T-helper 1 cell (primary cell): ENCODE results near the gene TREM2.
A peak's percentile ranks its signal among the peaks of the same experiment; 100 is the strongest.
"Not testable (repeated sequence)": the region's sequence is repeated elsewhere in the genome, so short reads cannot be mapped to it uniquely, and the experiment has no call there.

Experiments used
- DNase-seq, 5 donors: peaks; one replicate each; pipeline ENCODE4 v3.0.0-alpha.2; 2012 to 2020
- total RNA-seq, 4 donors: gene quantifications; one replicate each; lab custom pipeline; 2026; lab: John Stamatoyannopoulos, UW

Gene TREM2
- 0 to 0.08 (median 0) reads per million in 4 donors for total RNA-seq

GRCh38 chr6:41162687-41163418 is at the start of gene TREM2:
TREM2 (minus strand) TSS chr6:41163116; CDS start chr6:41163082, 34 bp downstream.
- DNase-seq, result no peak

GRCh38 chr6:41209547-41210320 is 46.8 kb upstream of the TREM2 start:
- no peak for DNase-seq

- DNase-seq, result no peak
Measured at GRCh38 chr6:41208439-41209106, 45.7 kb upstream of the TREM2 start.

- DNase-seq, result no peak
Measured at GRCh38 chr6:41204156-41204555, 41.2 kb upstream of the TREM2 start.

- DNase-seq, result no peak
Measured at GRCh38 chr6:41201764-41202173, 38.9 kb upstream of the TREM2 start.

- peak in 2 of 5 donors; percentile 6 to 79 for DNase-seq
Measured at GRCh38 chr6:41200901-41201763, 38.2 kb upstream of the TREM2 start, which contains the start of gene TREML2. TREML2 (minus strand) TSS chr6:41201149; CDS start chr6:41201008, 141 bp downstream.

- DNase-seq, result peak in 3 of 5 donors; percentile 18 to 94 (median 48)
Measured at GRCh38 chr6:41200296-41200900, 37.5 kb upstream of the TREM2 start.

- peak in 1 of 5 donors; percentile 73 for DNase-seq
Measured at GRCh38 chr6:41199552-41200246, 36.8 kb upstream of the TREM2 start.

GRCh38 chr6:41197234-41197633 is 34.3 kb upstream of the TREM2 start:
- no peak for DNase-seq

- DNase-seq, result no peak
Measured at GRCh38 chr6:41194386-41194785, 31.5 kb upstream of the TREM2 start.

- no peak for DNase-seq
Measured at GRCh38 chr6:41193884-41194283, 31.0 kb upstream of the TREM2 start.

- no peak for DNase-seq
Measured at GRCh38 chr6:41193171-41193734, 30.3 kb upstream of the TREM2 start.

- DNase-seq, result peak in 2 of 5 donors; percentile 17 to 56
Measured at GRCh38 chr6:41191569-41191968, 28.7 kb upstream of the TREM2 start.

- DNase-seq, result no peak
Measured at GRCh38 chr6:41190791-41191190, 27.9 kb upstream of the TREM2 start.

GRCh38 chr6:41189967-41190366 is 27.1 kb upstream of the TREM2 start:
- DNase-seq, result no peak

- DNase-seq, result not testable (repeated sequence)
Measured at GRCh38 chr6:41189046-41189445, 26.1 kb upstream of the TREM2 start.

- no peak for DNase-seq
Measured at GRCh38 chr6:41187924-41188886, 25.3 kb upstream of the TREM2 start.

GRCh38 chr6:41186031-41186562 is 23.2 kb upstream of the TREM2 start:
- DNase-seq, result no peak

- DNase-seq, result no peak
Measured at GRCh38 chr6:41184761-41185160, 21.8 kb upstream of the TREM2 start.
